Measurements from ENCODE around the gene PKN3.
"Not testable (repeated sequence)": the region's sequence is repeated elsewhere in the genome, so short reads cannot be mapped to it uniquely, and the experiment has no call there.

The PKN3 gene

GRCh38 chr9:128702445-128702948 is at the start of gene PKN3:
Gene PKN3 (plus strand): TSS chr9:128702503. CDS start chr9:128702916, 413 bp downstream.
- H3K4me3 ChIP-seq (ENCODE audit: low read depth, low read length) = peak within 1 kb of the TSS; percentile 55

- no peak overlapping the region for H3K4me3 ChIP-seq (ENCODE audit: low read depth, low read length)
Observed at GRCh38 chr9:128653908-128654307, 48.4 kb upstream of the PKN3 start.

GRCh38 chr9:128654481-128654880 is 47.8 kb upstream of the PKN3 start:
- no peak overlapping the region for H3K4me3 ChIP-seq (ENCODE audit: low read depth, low read length)

GRCh38 chr9:128656416-128657343 is 45.6 kb upstream of the PKN3 start, which contains the start of gene DYNC2I2:
Gene DYNC2I2 (minus strand): TSS chr9:128656847. CDS start chr9:128656726, 121 bp downstream.
- peak within 1 kb of the TSS; percentile 68 for H3K4me3 ChIP-seq (ENCODE audit: low read depth, low read length)

- H3K4me3 ChIP-seq (ENCODE audit: low read depth, low read length) = no peak overlapping the region
Observed at GRCh38 chr9:128657344-128657704, 45.0 kb upstream of the PKN3 start.

DNA sequence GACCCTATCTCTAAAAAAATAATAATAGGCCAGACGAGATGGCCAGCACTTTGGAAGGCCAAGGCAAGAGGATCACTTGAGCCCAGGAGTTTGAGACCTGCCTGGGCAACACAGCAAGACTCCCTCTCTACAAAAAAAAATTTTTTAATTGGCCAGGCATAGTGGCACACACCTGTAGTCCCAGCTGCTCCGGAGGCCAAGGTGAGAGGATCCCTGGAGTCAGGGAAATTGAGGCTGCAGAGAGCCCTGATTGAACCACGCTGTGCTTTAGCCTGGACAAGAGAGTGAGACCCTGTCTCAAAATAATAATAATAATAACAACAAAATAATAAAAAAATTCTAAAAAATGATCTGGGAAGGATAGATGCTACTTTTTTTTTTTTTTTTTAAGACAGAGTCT is 44.5 kb upstream of the PKN3 start:
- no peak overlapping the region for H3K4me3 ChIP-seq (ENCODE audit: low read depth, low read length)

DNA sequence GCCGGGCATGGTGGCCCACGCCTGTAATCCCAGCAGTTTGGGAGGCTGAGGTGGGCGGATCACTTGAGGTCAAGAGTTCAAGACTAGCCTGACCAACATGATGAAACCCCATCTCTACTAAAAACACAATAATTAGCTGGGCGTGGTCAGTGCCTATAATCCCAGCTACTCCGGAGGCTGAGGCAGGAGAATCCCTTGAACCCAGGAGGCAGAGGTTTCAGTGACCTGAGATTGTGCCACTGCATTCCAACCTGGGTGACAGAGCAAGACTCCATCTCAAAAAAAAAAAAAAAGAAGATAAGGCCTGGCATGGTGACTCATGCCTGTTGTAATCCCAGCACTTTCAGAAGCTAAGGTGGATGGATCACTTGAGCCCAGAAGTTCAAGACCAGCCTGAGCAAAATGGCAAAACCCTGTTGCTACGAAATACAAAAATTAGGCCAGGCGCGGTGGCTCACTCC is 35.8 kb upstream of the PKN3 start:
- H3K4me3 ChIP-seq (ENCODE audit: low read depth, low read length) = not testable (repeated sequence)

GRCh38 chr9:128669786-128670185 is 32.5 kb upstream of the PKN3 start:
- H3K4me3 ChIP-seq (ENCODE audit: low read depth, low read length) = no peak overlapping the region

DNA sequence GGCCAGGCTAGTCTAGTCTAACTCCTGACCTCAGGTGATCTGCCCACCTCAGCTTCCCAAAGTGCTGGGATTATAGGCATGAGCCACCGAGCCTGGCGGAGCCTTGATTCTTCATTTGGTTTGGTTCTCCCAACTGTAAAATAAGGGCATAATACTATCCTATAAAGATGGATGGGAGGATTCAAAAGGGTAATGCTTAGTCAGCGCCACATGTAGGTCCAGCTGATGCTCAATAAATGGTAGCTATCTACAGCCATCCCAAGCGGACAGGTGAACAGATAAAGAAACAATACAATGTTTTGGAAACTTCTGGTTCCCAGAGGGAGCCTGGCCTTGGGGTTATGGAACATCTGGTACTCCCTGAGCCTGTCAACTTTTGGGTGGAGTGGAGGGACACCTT is 26.9 kb upstream of the PKN3 start:
- no peak overlapping the region for H3K4me3 ChIP-seq (ENCODE audit: low read depth, low read length)

GRCh38 chr9:128677794-128678193 is 24.5 kb upstream of the PKN3 start:
- H3K4me3 ChIP-seq (ENCODE audit: low read depth, low read length) = no peak overlapping the region

- H3K4me3 ChIP-seq (ENCODE audit: low read depth, low read length) = peak overlapping the region; percentile 97
Observed at GRCh38 chr9:128683340-128684064, 18.8 kb upstream of the PKN3 start.

- H3K4me3 ChIP-seq (ENCODE audit: low read depth, low read length) = peak overlapping the region; percentile 97
Observed at GRCh38 chr9:128684065-128684324, 18.3 kb upstream of the PKN3 start.

DNA sequence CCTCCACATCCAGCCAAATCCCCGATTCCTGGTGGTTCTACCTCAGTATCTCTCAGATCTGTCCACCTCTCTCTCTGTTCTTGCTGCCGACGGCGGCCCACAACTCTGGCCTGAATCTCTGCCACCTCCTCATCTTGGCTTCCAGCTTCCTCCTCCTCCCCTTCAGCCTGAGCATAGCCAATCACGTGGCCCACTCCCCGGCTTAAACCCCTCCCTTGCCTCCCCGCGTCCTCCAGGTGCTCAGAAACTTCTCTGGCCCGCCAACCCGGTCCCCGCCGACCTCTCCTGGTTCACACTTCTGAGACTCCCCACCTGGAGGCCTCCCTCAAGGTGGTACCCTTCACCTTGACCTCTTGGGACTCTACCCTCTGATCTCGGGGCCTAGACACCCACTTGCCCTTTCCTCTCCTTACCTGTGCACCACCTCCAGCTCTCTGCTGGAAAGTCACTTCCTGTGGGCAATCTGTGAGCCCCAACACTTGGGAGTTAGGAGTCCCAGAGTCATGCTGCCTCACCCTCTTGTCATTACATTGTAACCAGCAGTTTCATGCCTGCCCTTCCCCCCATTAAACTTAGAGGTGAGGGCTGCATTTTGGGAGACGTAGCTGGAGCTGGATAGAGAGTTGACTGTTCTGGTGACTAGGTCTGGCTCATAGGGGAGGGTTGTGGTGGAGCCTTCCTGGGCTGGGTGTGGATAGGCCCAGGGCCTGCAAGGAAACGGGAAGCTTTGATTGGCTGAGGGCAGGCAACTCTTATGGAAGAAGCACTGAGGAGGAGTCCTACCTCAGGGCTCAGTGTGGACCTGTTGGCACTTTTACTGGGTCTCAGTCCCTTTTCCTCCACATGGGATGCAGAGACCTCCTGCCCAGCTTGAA is 17.7 kb upstream of the PKN3 start:
- H3K4me3 ChIP-seq (ENCODE audit: low read depth, low read length) = peak overlapping the region; percentile 97

GRCh38 chr9:128685636-128686489 is 16.4 kb upstream of the PKN3 start:
- H3K4me3 ChIP-seq (ENCODE audit: low read depth, low read length) = peak overlapping the region; percentile 97

DNA sequence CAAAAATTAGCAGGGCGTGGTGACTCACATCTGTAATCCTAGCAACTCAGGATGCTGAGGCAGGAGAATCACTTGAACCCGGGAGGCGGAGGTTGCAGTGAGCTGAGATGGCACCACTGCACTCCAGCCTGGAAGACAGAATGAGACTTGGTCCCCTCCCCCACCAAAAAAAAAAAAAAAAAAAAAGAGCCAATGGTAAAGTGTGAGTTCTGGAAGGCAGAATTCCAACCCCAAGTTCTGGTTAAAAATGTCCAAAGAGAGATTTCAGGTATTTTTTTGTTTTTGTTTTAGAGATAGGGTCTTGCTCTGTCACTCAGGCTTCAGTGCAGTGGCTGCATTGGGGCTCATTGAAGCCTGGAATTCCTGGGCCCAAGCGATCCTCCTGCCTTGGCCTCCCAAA is 14.8 kb upstream of the PKN3 start:
- H3K4me3 ChIP-seq (ENCODE audit: low read depth, low read length) = no peak overlapping the region

GRCh38 chr9:128688501-128689292 is 13.6 kb upstream of the PKN3 start, which contains the start of gene SET:
Gene SET (plus strand): TSS chr9:128689222. CDS start chr9:128689583, 361 bp downstream.
- H3K4me3 ChIP-seq (ENCODE audit: low read depth, low read length) = peak within 1 kb of the TSS; percentile 76

- H3K4me3 ChIP-seq (ENCODE audit: low read depth, low read length) = peak overlapping the region; percentile 43
Observed at GRCh38 chr9:128689293-128689774, 13.0 kb upstream of the PKN3 start.

DNA sequence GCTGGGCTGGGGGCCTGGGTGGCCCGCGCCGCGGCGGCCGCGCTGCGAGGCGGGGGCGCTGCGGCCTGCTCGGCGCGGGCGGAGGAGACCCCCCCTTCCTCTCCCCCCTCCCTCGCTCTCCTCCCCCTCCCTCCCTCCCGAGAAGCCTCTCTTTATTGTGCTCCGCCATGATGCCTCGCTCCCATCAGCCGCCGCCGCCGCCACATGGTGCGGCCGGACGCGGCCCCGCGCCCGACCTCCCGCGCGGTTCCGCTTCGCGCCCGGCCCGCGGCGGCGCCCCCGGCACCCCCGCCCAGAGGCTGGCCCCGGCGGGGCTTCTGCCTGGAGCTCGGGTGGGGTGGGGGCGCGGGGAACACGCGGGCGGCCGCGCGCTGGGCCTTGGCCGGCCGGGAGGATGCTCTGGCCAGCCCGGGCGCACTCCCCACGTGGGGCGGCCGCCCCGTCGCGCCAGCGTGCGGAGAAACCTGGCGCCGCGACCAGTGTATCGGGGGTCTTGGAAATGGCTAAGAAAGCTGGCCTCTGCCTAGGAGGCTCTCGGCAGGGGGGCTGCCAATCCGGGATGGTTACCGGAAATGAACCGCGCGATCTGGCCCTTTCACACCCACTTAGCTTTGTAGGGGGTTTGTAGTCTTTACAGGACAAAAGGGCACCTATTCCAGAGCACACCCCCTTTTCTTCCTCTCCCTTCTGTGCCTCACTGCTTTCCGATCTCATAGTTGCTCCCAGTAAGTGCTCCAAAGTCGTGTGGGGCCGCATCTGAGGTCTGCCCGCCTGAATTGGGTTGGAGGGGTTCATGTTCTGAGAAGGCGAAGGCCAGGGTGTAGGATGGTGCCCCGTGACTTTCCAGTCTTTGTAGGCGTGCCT is 12.3 kb upstream of the PKN3 start:
- H3K4me3 ChIP-seq (ENCODE audit: low read depth, low read length) = peak overlapping the region; percentile 76

Data from iPS-11a (cell line).